Dendritic cell treated with granulocyte-macrophage colony-stimulating factor and Interleukin-4, amounts not matched to agents 40 ng/mL and 50 ng/mL, for 4 days (primary cell): Measurements from ENCODE around the gene EXOC3.

Source experiments
- H3K27ac Mint-ChIP-seq: one replicate; pipeline ENCODE4 v1.8.0; 2022; ENCODE audit warnings: mild to moderate bottlenecking, mixed read lengths
- H3K27me3 Mint-ChIP-seq: one replicate; pipeline ENCODE4 v1.8.0; 2022; ENCODE audit warnings: mild to moderate bottlenecking, mixed read lengths
- H3K36me3 Mint-ChIP-seq: one replicate; pipeline ENCODE4 v1.8.0; 2022; ENCODE audit warnings: low read depth, mixed read lengths
- H3K4me1 Mint-ChIP-seq: one replicate; pipeline ENCODE4 v1.8.0; 2022; ENCODE audit warnings: low read depth, mixed read lengths
- H3K4me3 Mint-ChIP-seq: one replicate; pipeline ENCODE4 v1.8.0; 2022; ENCODE audit warnings: mild to moderate bottlenecking, moderate library complexity, mixed read lengths
- H3K9me3 Mint-ChIP-seq: one replicate; pipeline ENCODE4 v1.8.0; 2022; ENCODE audit warnings: mixed read lengths
- intact Hi-C: fragments of 100-400 bp; cut with micrococcal nuclease; formaldehyde crosslinking; loops from one replicate; pipeline ENCODE4 v1.15.0; 2022

EXOC3 gene

GRCh38 chr5:446066-446882 lies 3.3 kb downstream of the EXOC3 start:
- intact Hi-C loops, result loop anchor here (5.0 kb wide), 1 partner anchor 166 kb away; the partner anchor contains the start of gene CEP72
- Mint-ChIP-seq H3K27ac (peak overlapping the region; percentile 34), H3K4me1 (peaks cover 72% of the 10 kb centered on the region), H3K36me3 (peaks cover 85% of the 10 kb centered on the region), H3K27me3 (no peaks in the 10 kb centered on the region), H3K9me3 (peaks cover 3% of the 10 kb centered on the region), H3K4me3 (no peak overlapping the region)

- Mint-ChIP-seq H3K9me3 (peaks cover 9% of the 10 kb centered on the region), H3K36me3 (peaks cover 91% of the 10 kb centered on the region), H3K27ac (peak overlapping the region; percentile 34), H3K27me3 (no peaks in the 10 kb centered on the region), H3K4me1 (peaks cover 67% of the 10 kb centered on the region), H3K4me3 (no peak overlapping the region)
- intact Hi-C loops, result loop anchor here (5.0 kb wide), 1 partner anchor 165 kb away; the partner anchor contains the start of gene CEP72
These were observed 3.9 kb downstream of the EXOC3 start for GRCh38 chr5:446883-447263.

GRCh38 chr5:447501-447900 lies 4.5 kb downstream of the EXOC3 start:
- Mint-ChIP-seq H3K27ac (peak overlapping the region; percentile 61), H3K9me3 (peaks cover 15% of the 10 kb centered on the region), H3K4me1 (peaks cover 60% of the 10 kb centered on the region), H3K36me3 (peaks cover 96% of the 10 kb centered on the region), H3K4me3 (no peak overlapping the region), H3K27me3 (no peaks in the 10 kb centered on the region)
- intact Hi-C loops, result loop anchor here (5.0 kb wide), 1 partner anchor 165 kb away; the partner anchor contains the start of gene CEP72

DNA sequence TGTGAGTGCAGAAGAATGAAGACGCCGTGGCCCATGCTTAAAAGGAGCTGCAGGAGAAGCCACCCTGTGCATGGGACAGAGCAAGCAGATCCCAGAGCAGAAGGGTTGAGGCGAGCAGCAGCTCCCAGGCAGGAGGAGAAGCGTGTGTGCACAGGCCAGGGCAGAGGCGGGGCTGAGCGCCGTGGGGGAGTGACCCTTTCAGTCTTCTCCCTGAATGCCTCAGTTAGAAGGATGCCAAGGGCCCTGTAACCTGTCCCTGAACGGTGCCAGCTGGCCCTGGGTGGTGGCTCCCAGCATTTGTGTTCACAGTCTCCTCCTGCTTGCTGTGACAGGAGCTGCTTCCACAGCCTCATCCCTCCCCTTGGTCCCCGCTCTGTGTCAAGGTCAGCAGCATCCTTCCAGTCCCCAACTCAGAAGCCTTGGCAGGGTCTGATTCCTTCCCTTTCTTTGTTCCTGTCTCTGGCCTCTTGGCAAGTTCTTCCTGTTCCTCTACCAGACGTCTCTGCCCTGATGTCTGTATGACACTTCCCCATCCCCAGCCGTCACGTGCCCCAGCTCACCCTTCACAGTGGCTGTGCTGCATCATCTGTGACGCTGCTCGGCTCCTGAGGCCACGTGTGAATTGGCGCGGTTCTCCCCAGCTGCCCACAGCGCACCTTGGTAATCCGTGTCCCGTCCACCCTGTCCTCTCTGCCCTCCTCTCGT lies 5.2 kb downstream of the EXOC3 start:
- peaks cover 96% of the 10 kb centered on the region for H3K36me3 Mint-ChIP-seq
- H3K27ac Mint-ChIP-seq, result peak overlapping the region; percentile 61
- no peak overlapping the region for H3K4me3 Mint-ChIP-seq
- peaks cover 17% of the 10 kb centered on the region for H3K9me3 Mint-ChIP-seq
- intact Hi-C loops, result loop anchor here (5.0 kb wide), 1 partner anchor 164 kb away; the partner anchor contains the start of gene CEP72
- H3K27me3 Mint-ChIP-seq, result no peaks in the 10 kb centered on the region
- peaks cover 59% of the 10 kb centered on the region for H3K4me1 Mint-ChIP-seq

GRCh38 chr5:448766-449090 lies 5.8 kb downstream of the EXOC3 start:
- H3K4me1 Mint-ChIP-seq, result peaks cover 60% of the 10 kb centered on the region
- peaks cover 17% of the 10 kb centered on the region for H3K9me3 Mint-ChIP-seq
- intact Hi-C loops, result loop anchor here (5.0 kb wide), 1 partner anchor 164 kb away; the partner anchor contains the start of gene CEP72
- peak overlapping the region; percentile 61 for H3K27ac Mint-ChIP-seq
- no peaks in the 10 kb centered on the region for H3K27me3 Mint-ChIP-seq
- H3K36me3 Mint-ChIP-seq, result peaks cover 97% of the 10 kb centered on the region
- no peak overlapping the region for H3K4me3 Mint-ChIP-seq

GRCh38 chr5:449151-449550 lies 6.2 kb downstream of the EXOC3 start:
- Mint-ChIP-seq H3K4me3 (no peak overlapping the region), H3K27ac (no peak overlapping the region), H3K27me3 (no peaks in the 10 kb centered on the region), H3K4me1 (peaks cover 60% of the 10 kb centered on the region), H3K9me3 (peaks cover 17% of the 10 kb centered on the region), H3K36me3 (peaks cover 100% of the 10 kb centered on the region)
- intact Hi-C loops, result loop anchor here (5.0 kb wide), 1 partner anchor 163 kb away; the partner anchor contains the start of gene CEP72

DNA sequence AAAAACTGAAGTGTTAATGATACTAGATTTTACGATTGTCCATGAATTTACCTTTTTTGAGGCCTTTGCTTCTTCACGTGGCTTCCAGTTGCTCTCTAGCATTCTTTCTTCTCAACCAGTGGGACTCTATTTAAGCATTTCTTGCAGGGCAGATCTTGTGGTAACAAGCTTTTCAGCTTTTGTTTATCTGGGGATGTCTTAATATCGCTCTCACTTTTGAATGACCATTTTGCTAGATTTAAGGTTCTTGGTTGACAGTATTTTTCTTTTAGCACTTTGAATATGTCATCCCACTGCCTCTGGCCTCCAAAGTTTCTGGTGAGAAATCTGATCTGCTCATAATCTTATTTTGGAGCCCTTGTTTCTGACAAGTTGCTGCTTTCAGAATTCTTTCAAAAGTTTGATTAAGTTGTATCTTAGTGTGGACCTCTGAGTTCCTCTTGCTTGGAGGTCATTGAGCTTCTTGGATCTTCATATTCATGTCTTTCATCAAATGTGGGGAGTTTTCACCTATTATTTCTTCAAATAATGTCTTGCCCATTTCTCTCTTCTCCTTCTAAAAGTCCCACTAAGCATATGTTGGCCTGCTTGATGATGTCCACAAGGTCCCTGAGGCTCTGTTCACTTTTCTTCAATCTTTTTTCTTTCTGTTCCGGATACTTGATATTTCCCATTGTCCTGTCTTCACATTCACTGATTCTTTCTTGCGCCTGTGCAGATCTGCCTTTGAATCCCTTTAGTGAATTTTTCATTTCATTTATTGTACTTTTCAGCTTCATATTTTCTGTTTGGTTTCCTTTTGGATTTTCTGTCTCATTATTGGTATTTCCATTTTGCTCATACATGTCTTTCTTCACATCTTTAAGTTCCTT lies 8.8 kb downstream of the EXOC3 start:
- intact Hi-C loops, result no loop called here
- H3K9me3 Mint-ChIP-seq, result peaks cover 17% of the 10 kb centered on the region
- no peak overlapping the region for H3K4me3 Mint-ChIP-seq
- no peak overlapping the region for H3K27ac Mint-ChIP-seq
- H3K36me3 Mint-ChIP-seq, result peaks cover 100% of the 10 kb centered on the region
- no peaks in the 10 kb centered on the region for H3K27me3 Mint-ChIP-seq
- H3K4me1 Mint-ChIP-seq, result peaks cover 40% of the 10 kb centered on the region

GRCh38 chr5:452978-453710 lies 10.2 kb downstream of the EXOC3 start:
- Mint-ChIP-seq H3K27ac (no peak overlapping the region), H3K36me3 (peaks cover 100% of the 10 kb centered on the region), H3K4me3 (no peak overlapping the region), H3K4me1 (peaks cover 42% of the 10 kb centered on the region), H3K9me3 (peaks cover 17% of the 10 kb centered on the region), H3K27me3 (no peaks in the 10 kb centered on the region)
- intact Hi-C loops, result no loop called here

DNA sequence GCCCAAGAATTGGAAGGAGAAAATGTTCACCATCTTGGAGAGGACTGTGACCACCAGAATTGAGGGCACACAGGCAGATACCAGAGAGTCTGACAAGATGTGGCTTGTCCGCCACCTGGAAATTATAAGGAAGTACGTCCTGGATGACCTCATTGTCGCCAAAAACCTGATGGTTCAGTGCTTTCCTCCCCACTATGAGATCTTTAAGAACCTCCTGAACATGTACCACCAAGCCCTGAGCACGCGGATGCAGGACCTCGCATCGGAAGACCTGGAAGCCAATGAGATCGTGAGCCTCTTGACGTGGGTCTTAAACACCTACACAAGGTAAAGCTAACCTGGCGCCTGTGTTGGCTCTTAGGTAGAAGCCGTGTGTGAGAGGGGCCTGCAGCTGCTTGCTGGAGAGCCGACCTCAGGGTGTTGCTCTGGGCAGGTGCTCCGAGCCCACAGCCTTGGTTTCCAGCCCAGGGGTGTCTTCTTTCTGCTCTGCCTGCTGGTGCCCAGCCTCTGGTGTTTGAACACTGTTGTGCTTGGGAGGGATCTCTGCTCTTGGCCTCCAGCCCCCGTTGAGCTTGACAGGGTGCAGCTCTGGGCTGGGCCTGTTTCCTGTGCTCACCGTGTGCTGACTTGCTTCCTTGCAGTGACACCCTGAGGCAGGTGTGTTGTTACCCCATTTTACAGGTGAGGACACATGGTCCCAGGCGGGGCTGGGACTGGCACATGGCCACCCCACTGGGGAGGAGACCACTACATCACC lies 10.9 kb downstream of the EXOC3 start:
- Mint-ChIP-seq H3K9me3 (peaks cover 17% of the 10 kb centered on the region), H3K4me1 (peaks cover 42% of the 10 kb centered on the region), H3K36me3 (peaks cover 100% of the 10 kb centered on the region), H3K27ac (no peak overlapping the region), H3K4me3 (no peak overlapping the region), H3K27me3 (no peaks in the 10 kb centered on the region)
- intact Hi-C loops, result no loop called here

DNA sequence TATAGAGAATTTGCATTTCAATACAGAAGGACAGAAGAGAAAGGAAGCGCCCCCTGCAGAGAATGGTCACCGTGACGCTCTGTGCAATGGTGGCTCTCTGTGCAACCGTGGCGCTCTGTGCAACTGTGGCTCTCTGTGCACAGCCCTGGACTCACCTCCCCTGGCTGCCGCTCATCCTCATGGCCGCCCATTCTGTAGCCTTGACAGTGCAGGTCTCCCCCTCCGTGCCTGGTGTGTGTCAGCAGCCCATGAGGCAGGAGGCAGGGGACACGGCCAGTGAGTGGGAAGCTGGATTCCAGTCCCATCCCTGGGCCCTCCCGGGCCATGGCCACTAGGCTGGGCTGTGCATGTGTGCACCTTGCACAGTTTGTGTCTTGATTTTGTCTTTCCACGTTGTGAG lies 12.0 kb downstream of the EXOC3 start:
- Mint-ChIP-seq H3K27me3 (no peaks in the 10 kb centered on the region), H3K36me3 (peaks cover 100% of the 10 kb centered on the region), H3K27ac (no peak overlapping the region), H3K9me3 (peaks cover 17% of the 10 kb centered on the region), H3K4me3 (no peak overlapping the region), H3K4me1 (peaks cover 37% of the 10 kb centered on the region)
- intact Hi-C loops, result no loop called here

GRCh38 chr5:455806-456205 lies 12.8 kb downstream of the EXOC3 start:
- H3K27me3 Mint-ChIP-seq, result no peaks in the 10 kb centered on the region
- intact Hi-C loops, result no loop called here
- peaks cover 17% of the 10 kb centered on the region for H3K9me3 Mint-ChIP-seq
- H3K36me3 Mint-ChIP-seq, result peaks cover 100% of the 10 kb centered on the region
- H3K4me3 Mint-ChIP-seq, result no peak overlapping the region
- peaks cover 37% of the 10 kb centered on the region for H3K4me1 Mint-ChIP-seq
- H3K27ac Mint-ChIP-seq, result no peak overlapping the region

- Mint-ChIP-seq H3K36me3 (peaks cover 100% of the 10 kb centered on the region), H3K4me3 (no peak overlapping the region), H3K4me1 (peaks cover 37% of the 10 kb centered on the region), H3K27me3 (no peaks in the 10 kb centered on the region), H3K27ac (no peak overlapping the region), H3K9me3 (peaks cover 11% of the 10 kb centered on the region)
- intact Hi-C loops, result no loop called here
These were observed 13.6 kb downstream of the EXOC3 start for GRCh38 chr5:456351-457194.
